SH-SY5Y (cell line): ENCODE data around the gene SLC37A1.

Experiments used
- GATA2 ChIP-seq: IDR thresholded peaks from 2 replicates; pipeline ENCODE4 v1.6.1; 2011; ENCODE audit warnings: mild to moderate bottlenecking, low read depth, low read length
- GATA3 ChIP-seq: IDR thresholded peaks from 2 replicates; pipeline ENCODE4 v1.6.1; 2011; ENCODE audit warnings: low read depth, mild to moderate bottlenecking, low read length, moderate library complexity

Gene SLC37A1

DNA sequence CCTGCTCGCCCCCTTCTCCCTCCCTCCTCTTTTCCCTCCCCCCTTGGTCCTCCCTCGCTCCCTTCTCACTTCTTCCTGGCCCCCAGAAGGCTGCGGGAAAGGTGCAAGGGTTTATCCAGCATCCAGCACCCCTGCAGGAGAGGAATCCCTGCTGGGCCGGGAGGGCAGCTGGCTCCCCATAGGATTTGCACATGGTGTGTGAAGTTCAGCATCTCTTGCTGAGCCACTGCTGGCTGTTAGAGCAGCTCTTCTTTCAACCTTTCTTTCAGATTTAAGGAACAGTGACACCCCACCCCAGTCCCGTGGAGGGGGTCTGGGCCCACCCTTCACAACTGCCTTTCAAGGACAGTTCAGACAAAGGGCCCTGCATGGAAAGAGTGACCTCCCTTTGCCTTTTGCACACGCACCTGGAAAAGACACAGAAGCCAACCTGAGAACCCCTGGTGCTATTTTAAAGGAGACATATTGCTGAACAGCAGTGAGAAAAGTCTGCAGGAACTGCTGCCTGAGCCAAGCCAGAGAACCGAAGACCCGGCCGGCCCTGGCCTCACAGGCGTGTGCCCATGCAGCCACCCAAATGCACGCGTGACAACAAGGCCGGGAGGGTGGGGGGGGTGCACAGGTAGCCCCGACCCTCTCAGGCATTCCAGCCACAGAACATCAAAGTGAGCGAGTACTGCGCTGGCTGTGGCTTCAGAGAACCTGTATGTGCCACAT, 66.6 kb downstream of the SLC37A1 start:
- no peak for TF ChIP-seq GATA3
- TF ChIP-seq GATA2 = no peak

GRCh38 chr21:42580793-42581321, 67.2 kb downstream of the SLC37A1 start:
- TF ChIP-seq GATA3 (no peak), GATA2 (no peak)

- TF ChIP-seq GATA3 = no peak
- no peak for TF ChIP-seq GATA2
Measured at GRCh38 chr21:42581336-42581992, 67.8 kb downstream of the SLC37A1 start.

DNA sequence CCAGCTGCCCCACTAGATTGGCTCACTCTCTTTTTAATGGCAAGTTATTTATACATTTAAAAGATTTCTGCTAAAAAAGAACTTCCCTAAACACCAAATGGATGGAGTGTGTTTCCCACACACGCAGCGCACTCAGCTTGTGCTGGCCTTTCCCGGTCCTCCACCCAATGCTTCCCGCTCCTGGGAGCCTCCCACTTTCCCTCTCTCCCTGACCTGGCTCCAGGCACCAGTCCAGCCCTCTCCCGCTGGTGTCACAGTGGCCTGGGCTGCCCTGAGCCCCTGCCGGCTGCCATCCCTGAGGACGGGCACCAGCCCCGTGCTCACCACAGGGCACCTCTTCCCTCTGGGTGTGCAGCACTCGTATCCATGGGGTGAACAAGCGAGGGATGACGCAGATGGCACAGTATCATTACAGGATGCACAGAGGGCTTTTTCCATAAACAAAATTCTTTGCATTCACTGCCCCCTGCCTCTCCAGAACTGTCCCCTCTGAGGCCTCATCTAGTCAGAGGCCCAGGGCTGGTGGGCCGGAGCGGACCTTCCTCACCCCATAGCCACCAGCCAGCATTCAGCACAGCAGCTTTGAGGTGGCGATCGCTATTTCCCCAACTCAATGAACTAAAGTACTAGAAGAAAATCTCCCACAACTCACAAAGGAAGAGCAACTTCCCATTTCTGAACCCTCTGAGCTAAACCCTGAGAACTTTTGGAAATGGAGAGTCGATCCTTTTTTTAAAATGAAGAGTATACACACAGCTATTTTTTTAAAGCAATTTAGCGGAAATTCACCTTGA, 68.5 kb downstream of the SLC37A1 start:
- TF ChIP-seq GATA3 = no peak
- no peak for TF ChIP-seq GATA2

DNA sequence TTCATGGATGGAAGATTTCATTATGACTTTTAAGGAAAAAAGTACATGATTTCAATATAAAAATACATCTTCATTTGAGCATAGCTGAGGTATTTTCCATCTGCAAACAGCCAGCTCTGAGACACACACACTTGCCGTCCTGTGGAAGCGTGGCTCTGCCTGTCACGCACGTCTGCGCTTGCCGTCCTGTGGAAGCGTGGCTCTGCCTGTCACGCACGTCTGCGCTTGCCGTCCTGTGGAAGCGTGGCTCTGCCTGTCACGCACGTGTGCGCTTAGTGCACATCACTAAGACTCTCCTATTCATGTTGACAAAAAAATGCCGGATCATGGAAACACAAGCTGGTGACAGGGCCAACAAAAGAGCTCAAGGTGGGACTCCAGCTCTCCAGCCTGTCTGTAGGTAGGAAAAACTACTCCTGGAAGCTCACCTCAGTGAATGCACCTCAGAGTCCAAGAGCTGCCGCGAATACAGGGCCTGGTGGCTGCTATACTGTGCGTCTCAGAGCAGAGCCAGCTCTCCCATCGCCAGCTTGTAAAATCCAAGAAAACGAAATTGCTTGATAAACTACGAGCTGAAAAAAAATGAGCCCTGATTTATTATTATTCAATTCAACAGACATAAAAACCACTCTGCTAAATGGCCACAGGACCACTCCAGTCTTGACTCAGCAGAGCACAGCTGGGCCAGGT, 69.3 kb downstream of the SLC37A1 start:
- TF ChIP-seq GATA3 (no peak), GATA2 (no peak)

DNA sequence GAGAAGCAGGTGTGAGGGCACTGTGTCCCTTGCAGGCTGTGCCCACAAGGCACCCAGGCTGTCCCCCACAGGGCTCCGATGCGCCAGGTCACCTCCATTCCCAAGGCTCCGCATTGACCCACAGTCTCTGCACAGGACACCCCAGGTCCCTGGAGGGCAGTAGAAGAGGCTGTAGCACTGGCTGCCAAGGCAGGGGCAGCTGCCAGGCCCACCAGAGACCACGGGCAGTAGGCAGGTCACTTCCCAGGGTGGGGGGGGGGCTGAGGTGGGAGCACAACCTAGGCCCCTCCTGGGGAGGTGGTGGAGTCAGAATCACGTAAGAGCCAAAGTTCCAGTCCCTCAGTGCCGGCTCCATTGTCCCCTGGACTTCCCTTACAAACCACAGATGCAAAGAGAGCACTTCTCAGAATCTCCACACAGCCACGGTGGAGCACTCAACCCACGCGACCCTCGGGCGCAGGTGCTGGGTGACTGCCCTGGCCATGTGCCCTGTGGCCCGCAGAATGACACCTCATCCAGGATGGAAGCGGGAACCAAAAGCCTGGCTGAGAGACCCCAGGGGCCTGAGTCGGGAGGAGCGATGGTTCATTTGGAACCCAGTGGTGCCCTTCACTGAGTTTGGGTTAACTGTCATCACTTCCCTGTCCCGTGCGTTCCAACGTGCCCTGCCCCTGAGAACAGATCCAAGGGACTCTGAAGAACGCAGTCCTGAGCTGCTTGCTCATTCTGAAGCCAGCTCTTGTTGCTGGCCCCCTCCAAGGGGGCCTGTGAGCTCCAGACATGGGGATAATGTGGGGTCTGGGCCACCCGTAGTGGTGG, 70.0 kb downstream of the SLC37A1 start:
- TF ChIP-seq GATA2 (no peak), GATA3 (no peak)

GRCh38 chr21:42584296-42584641, 70.6 kb downstream of the SLC37A1 start:
- TF ChIP-seq GATA2 (no peak), GATA3 (no peak)

DNA sequence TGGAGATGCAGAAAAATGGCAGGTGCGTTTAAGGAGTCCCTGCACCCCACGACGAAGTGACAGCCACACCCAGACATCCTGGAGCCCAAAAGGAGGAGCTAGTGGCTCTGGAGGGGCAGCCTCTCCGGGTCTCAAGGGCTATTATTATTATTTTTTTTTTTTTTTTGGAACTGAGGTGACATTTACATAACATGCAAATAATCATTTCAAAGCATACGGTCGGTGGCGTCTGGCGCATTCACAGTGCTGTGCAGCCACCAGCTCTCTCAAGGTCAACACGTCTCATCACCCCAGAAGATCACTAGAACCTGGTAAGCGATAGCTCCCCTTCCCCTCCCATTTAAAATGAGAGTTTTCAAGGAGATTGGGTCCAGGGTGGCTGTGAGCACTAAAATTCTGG, 72.2 kb downstream of the SLC37A1 start:
- TF ChIP-seq GATA2 = no peak
- no peak for TF ChIP-seq GATA3

DNA sequence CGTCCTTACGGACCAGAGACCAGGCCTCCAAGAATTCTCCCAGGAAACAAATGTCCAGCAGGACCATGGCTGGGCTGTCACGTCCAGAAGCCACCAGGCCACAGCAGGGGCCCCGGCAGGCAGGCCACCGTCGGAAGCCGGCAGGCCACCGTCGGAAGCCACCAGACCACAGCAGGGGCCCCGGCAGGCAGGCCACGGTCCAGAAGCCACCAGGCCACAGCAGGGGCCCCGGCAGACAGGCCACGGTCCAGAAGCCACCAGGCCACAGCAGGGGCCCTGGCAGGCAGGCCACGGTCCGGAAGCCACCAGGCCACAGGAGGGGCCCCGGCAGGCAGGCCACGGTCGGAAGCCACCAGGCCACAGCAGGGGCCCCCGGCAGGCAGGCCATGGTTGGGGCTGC, 72.8 kb downstream of the SLC37A1 start:
- no peak for TF ChIP-seq GATA3

- TF ChIP-seq GATA2 (no peak), GATA3 (no peak)
Measured at GRCh38 chr21:42587036-42587435, 73.4 kb downstream of the SLC37A1 start.

DNA sequence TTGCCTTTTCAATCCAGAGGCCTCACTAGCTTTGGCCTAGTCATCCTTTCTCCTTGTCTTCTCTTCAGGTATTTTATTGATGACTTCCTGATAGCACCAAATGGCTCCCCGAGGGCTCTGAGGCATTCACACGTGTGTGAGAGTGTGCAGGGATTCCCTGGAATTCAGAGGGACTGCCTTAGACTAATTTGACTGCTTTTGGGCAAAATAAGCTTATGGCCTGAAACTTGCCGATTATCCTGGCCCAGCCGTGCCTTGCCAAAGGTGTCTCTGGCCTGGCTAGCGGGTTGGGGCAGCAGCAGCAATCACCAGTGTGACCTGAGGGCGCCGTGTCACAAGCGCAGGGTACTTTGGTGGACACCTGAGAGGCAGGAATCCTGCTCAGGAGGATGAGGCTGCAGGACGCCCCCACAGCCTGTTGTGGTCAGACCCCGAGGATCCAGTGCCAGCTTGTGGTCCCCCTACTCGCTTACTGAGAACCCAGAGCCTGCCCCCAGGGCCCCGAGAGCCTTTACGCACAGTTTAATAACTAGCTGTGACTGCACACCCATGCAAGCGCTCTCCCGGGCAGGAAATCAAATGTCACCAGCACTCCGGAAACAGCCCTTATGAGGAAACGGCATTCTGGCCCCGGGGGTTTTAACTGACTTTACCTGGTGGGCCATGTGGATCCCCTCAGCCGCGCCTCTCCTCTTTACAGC, 76.9 kb downstream of the SLC37A1 start:
- TF ChIP-seq GATA2 (no peak), GATA3 (no peak)

DNA sequence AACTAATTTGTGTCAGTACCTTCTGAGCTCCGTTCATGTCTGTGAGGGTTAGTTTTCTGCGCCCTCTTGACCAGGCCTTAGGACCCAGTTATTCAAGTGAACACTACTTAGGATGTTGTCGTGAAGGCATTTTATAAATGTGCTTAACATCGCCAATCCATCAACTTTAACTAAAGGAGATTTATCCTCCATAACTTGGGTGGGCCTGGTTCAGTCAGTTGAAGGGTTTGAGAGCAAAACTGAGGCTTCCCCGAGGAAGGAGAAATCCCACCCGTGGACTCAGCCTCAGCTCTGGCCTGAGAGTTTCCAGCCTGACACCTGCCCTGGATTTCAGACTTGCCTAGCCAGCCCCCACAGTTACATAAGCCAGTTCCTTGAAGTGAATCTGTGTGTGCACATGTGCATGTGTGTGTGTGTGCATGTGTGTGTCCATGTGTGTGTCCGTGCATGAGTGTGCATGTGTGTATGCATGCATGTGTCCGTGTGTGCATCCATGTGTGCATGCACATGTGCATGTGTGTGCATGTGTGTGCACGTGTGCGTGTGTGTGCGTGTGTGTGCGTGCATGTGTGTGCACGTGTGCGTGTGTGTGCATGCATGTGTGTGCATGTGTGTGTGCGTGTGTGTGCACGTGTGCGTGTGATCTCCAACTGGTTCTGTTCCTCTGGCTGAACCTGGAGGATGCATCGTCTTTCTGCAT, 77.7 kb downstream of the SLC37A1 start:
- TF ChIP-seq GATA3 = no peak
- no peak for TF ChIP-seq GATA2
